Activated CD4-positive, alpha-beta T cell treated with anti-CD3 and anti-CD28 coated beads, Interleukin-10, Interleukin-2, amounts not matched to agents 100 ng/mL and 50 ng/mL, durations not matched to agents 16 hours and 8 hours (primary cell): Measurements from ENCODE around the gene ERBB2.
A peak's percentile ranks its signal among the peaks of the same experiment; 100 is the strongest.
"Not testable (repeated sequence)": the region's sequence is repeated elsewhere in the genome, so short reads cannot be mapped to it uniquely, and the experiment has no call there.

Experiments used
- DNase-seq: peaks from one replicate; pipeline ENCODE4 v3.0.0-alpha.2; 2020

ERBB2 gene

GRCh38 chr17:39750131-39751015 is 50.5 kb downstream of the ERBB2 start:
- no peak for DNase-seq

GRCh38 chr17:39751016-39751543 is 51.2 kb downstream of the ERBB2 start:
- DNase-seq = no peak

- no peak for DNase-seq
These were observed 51.8 kb downstream of the ERBB2 start for GRCh38 chr17:39751637-39752036.

- no peak for DNase-seq
These were observed 52.5 kb downstream of the ERBB2 start for GRCh38 chr17:39752241-39752881.

- peak; percentile 63 for DNase-seq
These were observed 53.8 kb downstream of the ERBB2 start for GRCh38 chr17:39753514-39754160.

- peak; percentile 99 for DNase-seq
These were observed 54.5 kb downstream of the ERBB2 start for GRCh38 chr17:39754161-39754957.

- no peak for DNase-seq
These were observed 55.2 kb downstream of the ERBB2 start for GRCh38 chr17:39754958-39755553.

GRCh38 chr17:39755554-39756379 is 55.9 kb downstream of the ERBB2 start:
- DNase-seq = peak; percentile 51

GRCh38 chr17:39756380-39757079 is 56.7 kb downstream of the ERBB2 start:
- DNase-seq = peak; percentile 37

- DNase-seq = no peak
These were observed 57.4 kb downstream of the ERBB2 start for GRCh38 chr17:39757176-39757662.

- DNase-seq = peak; percentile 90
These were observed 58.3 kb downstream of the ERBB2 start for GRCh38 chr17:39757931-39758873.

- DNase-seq = no peak
These were observed 59.3 kb downstream of the ERBB2 start for GRCh38 chr17:39759204-39759603.

GRCh38 chr17:39761861-39762496 is 62.1 kb downstream of the ERBB2 start:
- DNase-seq = peak; percentile 43

- no peak for DNase-seq
These were observed 63.4 kb downstream of the ERBB2 start for GRCh38 chr17:39763051-39763820.

GRCh38 chr17:39764171-39764570 is 64.3 kb downstream of the ERBB2 start:
- not testable (repeated sequence) for DNase-seq

GRCh38 chr17:39765175-39765574 is 65.3 kb downstream of the ERBB2 start:
- no peak for DNase-seq

GRCh38 chr17:39765766-39766165 is 65.9 kb downstream of the ERBB2 start:
- no peak for DNase-seq

- DNase-seq = peak; percentile 59
These were observed 67.3 kb downstream of the ERBB2 start for GRCh38 chr17:39767147-39767546.
